ENCODE data around the gene PHTF2.
"Not testable (repeated sequence)": the region's sequence is repeated elsewhere in the genome, so short reads cannot be mapped to it uniquely, and the experiment has no call there.

The PHTF2 gene

GRCh38 chr7:77967429-77967828 lies 168.9 kb downstream of the PHTF2 start:
- DNase-seq (ENCODE audit: low spot score in 2 of 2) (no peak), ATAC-seq (ENCODE audit: low read depth) (no peak)
- Mint-ChIP-seq H3K36me3 (peaks cover 5% of the 10 kb centered on the region), H3K27ac (no peak overlapping the region), H3K4me1 (peaks cover 2% of the 10 kb centered on the region), H3K27me3 (no peaks in the 10 kb centered on the region), H3K9me3 (no peaks in the 10 kb centered on the region), H3K4me3 (no peak overlapping the region)

- ATAC-seq (ENCODE audit: low read depth): no peak
- Mint-ChIP-seq H3K36me3 (peaks cover 6% of the 10 kb centered on the region), H3K4me1 (peaks cover 2% of the 10 kb centered on the region), H3K27ac (no peak overlapping the region), H3K4me3 (no peak overlapping the region), H3K9me3 (no peaks in the 10 kb centered on the region), H3K27me3 (no peaks in the 10 kb centered on the region)
- no peak for DNase-seq (ENCODE audit: low spot score in 2 of 2)
These were observed 173.2 kb downstream of the PHTF2 start for GRCh38 chr7:77971726-77972125.

GRCh38 chr7:77975672-77976480 lies 177.3 kb downstream of the PHTF2 start:
- no peak for ATAC-seq (ENCODE audit: low read depth)
- Mint-ChIP-seq H3K4me1 (peaks cover 2% of the 10 kb centered on the region), H3K27me3 (no peaks in the 10 kb centered on the region), H3K4me3 (no peak overlapping the region), H3K27ac (no peak overlapping the region), H3K36me3 (peaks cover 2% of the 10 kb centered on the region), H3K9me3 (no peaks in the 10 kb centered on the region)
- no peak for DNase-seq (ENCODE audit: low spot score in 2 of 2)

DNA sequence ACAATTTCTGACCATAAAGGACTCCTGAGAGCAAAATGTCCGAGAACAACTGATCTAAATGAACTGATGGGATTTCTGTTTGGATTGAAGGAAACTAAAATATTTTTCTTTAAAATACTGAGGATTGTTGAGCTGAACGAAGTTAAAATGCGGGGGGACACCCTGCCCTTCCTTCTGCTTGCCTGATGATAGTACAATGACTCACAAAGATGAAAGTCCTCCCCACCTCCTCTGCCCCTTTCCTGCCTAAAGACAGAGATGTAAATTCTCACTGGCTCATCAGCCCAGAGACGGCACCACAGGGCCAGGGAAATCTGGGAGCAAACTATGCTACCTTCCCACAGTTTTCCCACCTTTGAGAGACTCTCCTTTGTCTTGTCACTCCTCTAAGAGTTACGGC lies 180.6 kb downstream of the PHTF2 start:
- no peak for ATAC-seq (ENCODE audit: low read depth)

GRCh38 chr7:77980087-77980713 lies 181.6 kb downstream of the PHTF2 start:
- DNase-seq (ENCODE audit: low spot score in 2 of 2) (no peak), ATAC-seq (ENCODE audit: low read depth) (no peak)
- H3K4me1 Mint-ChIP-seq: peaks cover 4% of the 10 kb centered on the region
- H3K4me3 Mint-ChIP-seq: no peak overlapping the region
- H3K36me3 Mint-ChIP-seq: no peaks in the 10 kb centered on the region
- peaks cover 2% of the 10 kb centered on the region for H3K27me3 Mint-ChIP-seq
- H3K27ac Mint-ChIP-seq: no peak overlapping the region
- no peaks in the 10 kb centered on the region for H3K9me3 Mint-ChIP-seq

More for the DNA sequence above, 180.6 kb downstream of the PHTF2 start:
- no peak overlapping the region for H3K27ac Mint-ChIP-seq
- H3K4me1 Mint-ChIP-seq: peaks cover 4% of the 10 kb centered on the region
- peaks cover 2% of the 10 kb centered on the region for H3K36me3 Mint-ChIP-seq
- no peak for DNase-seq (ENCODE audit: low spot score in 2 of 2)
- no peaks in the 10 kb centered on the region for H3K9me3 Mint-ChIP-seq
- H3K27me3 Mint-ChIP-seq: peaks cover 2% of the 10 kb centered on the region
- no peak overlapping the region for H3K4me3 Mint-ChIP-seq

GRCh38 chr7:77982926-77983550 lies 184.5 kb downstream of the PHTF2 start:
- H3K36me3 Mint-ChIP-seq: no peaks in the 10 kb centered on the region
- peaks cover 6% of the 10 kb centered on the region for H3K27me3 Mint-ChIP-seq
- peaks cover 4% of the 10 kb centered on the region for H3K4me1 Mint-ChIP-seq
- ATAC-seq (ENCODE audit: low read depth) (no peak), DNase-seq (ENCODE audit: low spot score in 2 of 2) (no peak)
- no peak overlapping the region for H3K4me3 Mint-ChIP-seq
- no peaks in the 10 kb centered on the region for H3K9me3 Mint-ChIP-seq
- H3K27ac Mint-ChIP-seq: no peak overlapping the region

- ATAC-seq (ENCODE audit: low read depth) (no peak), DNase-seq (ENCODE audit: low spot score in 2 of 2) (no peak)
- Mint-ChIP-seq H3K27me3 (peaks cover 6% of the 10 kb centered on the region), H3K9me3 (no peaks in the 10 kb centered on the region), H3K4me3 (no peak overlapping the region), H3K27ac (no peak overlapping the region), H3K36me3 (no peaks in the 10 kb centered on the region), H3K4me1 (peaks cover 4% of the 10 kb centered on the region)
These were observed 185.4 kb downstream of the PHTF2 start for GRCh38 chr7:77983973-77984372.

DNA sequence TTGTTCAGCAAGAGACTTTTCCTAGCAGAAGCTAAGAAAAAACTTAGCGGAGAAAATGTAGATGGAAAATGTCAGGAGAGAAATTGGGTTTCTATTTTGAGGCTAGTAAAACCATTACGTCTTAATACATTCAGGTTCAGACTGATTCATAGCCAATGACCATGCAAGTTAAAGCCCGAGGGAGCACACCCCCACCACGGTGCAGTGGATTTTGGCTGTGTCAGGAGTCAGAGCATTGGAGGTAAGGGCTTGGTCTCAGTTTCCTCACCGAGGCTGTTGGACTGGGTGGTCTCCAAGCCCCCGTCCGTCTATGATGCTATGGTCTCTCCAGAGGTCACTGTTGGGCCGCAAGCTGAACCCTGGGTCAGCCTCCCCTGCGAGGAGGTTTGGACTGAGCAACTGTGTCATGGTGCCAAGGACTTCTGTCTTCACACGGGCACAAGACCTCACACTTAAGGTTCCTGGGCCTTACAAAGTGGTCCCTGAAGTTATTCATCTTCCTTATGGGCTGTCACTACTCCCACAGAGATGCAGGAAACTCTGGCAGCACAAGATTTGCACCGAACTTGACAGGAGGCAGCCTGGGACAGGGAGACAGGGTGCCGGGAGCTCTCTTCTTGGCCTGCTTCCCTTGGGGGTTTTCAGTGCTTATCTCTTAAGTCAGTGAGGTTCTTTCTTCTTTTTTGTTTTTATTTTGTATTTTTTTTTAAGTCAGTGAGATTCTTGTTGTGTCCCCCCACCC lies 186.8 kb downstream of the PHTF2 start:
- DNase-seq (ENCODE audit: low spot score in 2 of 2) (no peak), ATAC-seq (ENCODE audit: low read depth) (no peak)
- peaks cover 2% of the 10 kb centered on the region for H3K9me3 Mint-ChIP-seq
- H3K4me1 Mint-ChIP-seq: peaks cover 4% of the 10 kb centered on the region
- H3K27me3 Mint-ChIP-seq: peaks cover 6% of the 10 kb centered on the region
- H3K27ac Mint-ChIP-seq: no peak overlapping the region
- no peaks in the 10 kb centered on the region for H3K36me3 Mint-ChIP-seq
- H3K4me3 Mint-ChIP-seq: no peak overlapping the region

DNA sequence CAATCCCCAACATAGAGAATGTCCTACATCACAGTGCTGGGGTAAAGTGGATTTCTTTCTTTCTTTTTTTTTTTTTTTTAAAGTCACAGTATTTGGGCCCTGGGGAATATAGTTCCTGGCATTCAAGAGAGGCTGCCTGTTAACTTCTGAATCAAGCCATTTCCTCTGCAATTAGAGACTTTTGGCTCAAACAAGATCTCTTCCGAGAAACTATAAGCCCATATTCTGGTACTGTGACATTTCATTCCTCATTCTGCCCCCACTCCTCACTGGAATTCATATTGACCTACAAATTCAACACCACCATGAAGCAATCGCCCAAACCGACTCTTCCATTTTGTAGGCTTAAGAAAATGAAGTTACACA lies 187.4 kb downstream of the PHTF2 start:
- DNase-seq (ENCODE audit: low spot score in 2 of 2): no peak
- H3K9me3 Mint-ChIP-seq: peaks cover 2% of the 10 kb centered on the region
- H3K36me3 Mint-ChIP-seq: no peaks in the 10 kb centered on the region
- ATAC-seq (ENCODE audit: low read depth): no peak
- no peak overlapping the region for H3K27ac Mint-ChIP-seq
- peaks cover 6% of the 10 kb centered on the region for H3K27me3 Mint-ChIP-seq
- H3K4me3 Mint-ChIP-seq: no peak overlapping the region
- H3K4me1 Mint-ChIP-seq: peaks cover 4% of the 10 kb centered on the region

DNA sequence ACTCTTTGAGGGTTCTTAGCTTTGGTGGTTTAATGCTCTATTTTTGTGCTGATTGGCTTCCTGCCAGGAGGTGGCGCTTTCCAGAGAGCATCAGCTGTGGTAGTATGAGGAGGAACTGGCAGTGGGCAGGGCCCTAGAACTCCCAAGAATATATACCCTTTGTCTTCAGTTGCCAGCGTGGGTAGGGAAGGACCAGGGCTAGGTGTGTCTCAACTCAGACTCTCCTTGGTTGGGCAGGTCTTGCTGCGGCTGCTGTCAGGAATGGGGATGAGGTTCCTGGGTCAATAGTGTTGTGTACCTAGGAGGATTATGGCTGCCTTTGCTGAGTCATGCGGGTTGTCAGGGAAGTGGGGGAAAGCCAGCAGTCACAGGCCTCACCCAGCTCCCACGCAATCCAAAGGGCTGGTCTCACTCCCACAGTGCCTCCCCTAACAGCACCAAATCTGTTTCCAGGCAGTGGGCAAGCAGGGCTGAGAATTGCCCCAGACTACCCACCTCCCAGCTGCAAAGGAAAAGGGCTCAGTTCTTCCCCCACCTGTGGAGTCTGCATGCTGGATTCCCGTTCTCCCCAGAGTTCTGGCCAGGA lies 191.5 kb downstream of the PHTF2 start:
- no peak overlapping the region for H3K27ac Mint-ChIP-seq
- ATAC-seq (ENCODE audit: low read depth) (no peak), DNase-seq (ENCODE audit: low spot score in 2 of 2) (no peak)
- H3K36me3 Mint-ChIP-seq: no peaks in the 10 kb centered on the region
- peaks cover 2% of the 10 kb centered on the region for H3K9me3 Mint-ChIP-seq
- peaks cover 3% of the 10 kb centered on the region for H3K27me3 Mint-ChIP-seq
- H3K4me1 Mint-ChIP-seq: peaks cover 2% of the 10 kb centered on the region
- H3K4me3 Mint-ChIP-seq: no peak overlapping the region

GRCh38 chr7:77991656-77992055 lies 193.1 kb downstream of the PHTF2 start:
- H3K4me1 Mint-ChIP-seq: no peaks in the 10 kb centered on the region

GRCh38 chr7:77993838-77994237 lies 195.3 kb downstream of the PHTF2 start:
- ATAC-seq (ENCODE audit: low read depth): no peak
- Mint-ChIP-seq H3K36me3 (no peaks in the 10 kb centered on the region), H3K9me3 (peaks cover 2% of the 10 kb centered on the region), H3K27ac (no peak overlapping the region), H3K4me3 (no peak overlapping the region), H3K27me3 (peaks cover 5% of the 10 kb centered on the region), H3K4me1 (no peaks in the 10 kb centered on the region)
- DNase-seq (ENCODE audit: low spot score in 2 of 2): no peak

More at GRCh38 chr7:77991656-77992055, 193.1 kb downstream of the PHTF2 start:
- Mint-ChIP-seq H3K27ac (no peak overlapping the region), H3K9me3 (peaks cover 2% of the 10 kb centered on the region), H3K4me3 (no peak overlapping the region), H3K36me3 (no peaks in the 10 kb centered on the region), H3K27me3 (peaks cover 3% of the 10 kb centered on the region)
- ATAC-seq (ENCODE audit: low read depth) (no peak), DNase-seq (ENCODE audit: low spot score in 2 of 2) (no peak)

DNA sequence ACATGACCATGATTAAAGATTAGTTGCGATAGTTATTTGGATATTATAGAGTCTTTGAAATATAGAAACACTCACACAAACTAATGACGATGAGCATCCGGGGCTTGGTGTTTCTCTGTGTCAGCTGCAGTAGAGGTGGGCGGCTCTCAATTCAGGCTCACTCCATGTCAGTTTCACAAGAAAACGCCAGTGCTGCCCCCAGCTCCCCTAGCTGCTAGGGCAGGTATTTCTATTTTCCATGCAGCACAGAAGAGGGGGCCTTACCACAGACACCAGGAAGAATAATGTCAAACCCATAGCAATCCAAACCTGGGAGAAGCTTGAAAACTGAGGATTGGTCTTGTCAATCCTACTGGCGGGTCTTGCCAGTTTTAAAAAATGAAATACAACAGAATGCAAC lies 197.1 kb downstream of the PHTF2 start:
- H3K27ac Mint-ChIP-seq: no peak overlapping the region
- ATAC-seq (ENCODE audit: low read depth) (no peak), DNase-seq (ENCODE audit: low spot score in 2 of 2) (no peak)
- no peaks in the 10 kb centered on the region for H3K9me3 Mint-ChIP-seq
- H3K4me3 Mint-ChIP-seq: no peak overlapping the region
- H3K36me3 Mint-ChIP-seq: no peaks in the 10 kb centered on the region
- peaks cover 6% of the 10 kb centered on the region for H3K27me3 Mint-ChIP-seq
- H3K4me1 Mint-ChIP-seq: no peaks in the 10 kb centered on the region

DNA sequence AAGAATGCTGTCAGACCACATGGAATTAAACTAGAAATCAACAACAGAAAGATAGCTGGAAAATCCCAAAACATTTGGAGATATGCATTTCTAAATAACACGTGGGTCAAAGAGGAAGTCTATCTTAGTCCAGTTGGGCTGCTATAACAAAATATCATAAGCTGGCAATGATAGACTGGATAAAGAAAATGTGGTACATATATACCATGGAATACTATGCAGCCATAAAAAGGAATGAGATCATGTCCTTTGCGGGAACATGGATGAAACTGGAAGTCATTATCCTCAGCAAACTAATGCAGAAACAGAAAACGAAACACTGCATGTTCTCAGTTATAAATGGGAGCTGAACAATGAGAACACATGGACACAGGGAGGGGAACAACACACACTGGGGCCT lies 200.6 kb downstream of the PHTF2 start:
- not testable (repeated sequence) for DNase-seq (ENCODE audit: low spot score in 2 of 2); H3K27me3 Mint-ChIP-seq; H3K9me3 Mint-ChIP-seq; H3K4me3 Mint-ChIP-seq; H3K27ac Mint-ChIP-seq; H3K36me3 Mint-ChIP-seq; ATAC-seq (ENCODE audit: low read depth); H3K4me1 Mint-ChIP-seq

All from memory B cell (primary cell).